LNCAP (cell line): Measurements from ENCODE around the gene MAMSTR.

ENCODE experiments used
- CTCF ChIP-seq: fragments of 450-650 bp; IDR thresholded peaks from 2 replicates; pipeline ENCODE4 v1.5.1; 2017; ENCODE audit warnings: mild to moderate bottlenecking

Gene MAMSTR

GRCh38 chr19:48689449-48689848 is 30.1 kb downstream of the MAMSTR start:
- TF ChIP-seq CTCF, result no peak

GRCh38 chr19:48687776-48688175 is 31.7 kb downstream of the MAMSTR start:
- TF ChIP-seq CTCF, result no peak

- no peak for TF ChIP-seq CTCF
Measured at GRCh38 chr19:48686088-48686487, 33.4 kb downstream of the MAMSTR start.

- TF ChIP-seq CTCF, result no peak
Measured at GRCh38 chr19:48685583-48685982, 33.9 kb downstream of the MAMSTR start.

GRCh38 chr19:48683349-48683748 is 36.2 kb downstream of the MAMSTR start:
- no peak for TF ChIP-seq CTCF

- no peak for TF ChIP-seq CTCF
Measured at GRCh38 chr19:48681127-48681470, 38.4 kb downstream of the MAMSTR start.

- TF ChIP-seq CTCF, result no peak
Measured at GRCh38 chr19:48680436-48681126, 38.9 kb downstream of the MAMSTR start.

- TF ChIP-seq CTCF, result no peak
Measured at GRCh38 chr19:48678201-48678600, 41.3 kb downstream of the MAMSTR start.
